Measurements from ENCODE around the gene ZC3H8.

The ZC3H8 gene

GRCh38 chr2:112162956-112163355 is 91.9 kb downstream of the ZC3H8 start:
- DNase-seq, result no peak

GRCh38 chr2:112162341-112162740 is 92.5 kb downstream of the ZC3H8 start:
- DNase-seq, result no peak
